Measurements from ENCODE around the gene TNP2. TPM values are rescaled to one million over a fixed set of nuclear protein-coding genes. Genes with fewer than 3 reads are reported as not detected.

TNP2 gene
- total and polyA plus RNA-seq, 2 of the 4 experiments (the other 2 are of a cell fraction), result not detected

DNA sequence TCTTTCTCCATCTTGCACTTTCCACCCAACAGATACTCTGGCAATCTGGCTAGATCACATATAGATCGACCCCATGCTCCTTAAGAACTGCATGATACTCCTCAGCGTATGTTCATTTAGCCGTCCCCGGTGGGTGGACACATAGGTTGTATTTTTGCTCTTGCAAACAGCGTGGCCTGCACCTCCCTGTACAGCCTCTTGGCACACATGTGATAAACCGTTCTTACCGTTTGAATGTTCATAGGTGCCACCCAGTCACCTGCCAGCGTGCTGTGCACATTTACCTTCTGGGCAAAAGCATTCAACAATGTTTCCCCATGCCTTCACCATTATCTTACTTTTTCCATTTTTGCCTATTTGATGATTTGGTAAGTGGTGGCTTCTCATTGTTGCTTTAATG is 6.2 kb downstream of the TNP2 start:
- Histone ChIP-seq H2BK15ac (ENCODE audit: low read depth, low read length) (no peak overlapping the region), H3K27ac (ENCODE audit: insufficient read depth, low read length) (no peak overlapping the region), H2BK120ac (ENCODE audit: low read depth, low read length) (no peak overlapping the region), H3K9me3 (ENCODE audit: control insufficient read depth, insufficient read depth, low read length) (no peaks in the 10 kb centered on the region), H2AK5ac (ENCODE audit: low read depth, low read length) (no peak overlapping the region), H3K79me1 (ENCODE audit: low read depth in 1 of 2, low read length in 2 of 2) (no peaks in the 10 kb centered on the region), H3K18ac (ENCODE audit: low read depth, low read length) (no peak overlapping the region), H3K4me3 (ENCODE audit: insufficient read depth, low read depth, low read length) (no peak overlapping the region), H3K56ac (ENCODE audit: extremely low read depth, insufficient read depth, low read length) (no peak overlapping the region), H4K8ac (ENCODE audit: low read depth in 2 of 2, low read length in 2 of 2) (no peak overlapping the region), H3K27me3 (ENCODE audit: control insufficient read depth, insufficient read depth, low read length) (peaks cover 14% of the 10 kb centered on the region), H4K91ac (ENCODE audit: insufficient read depth, low read depth, low read length) (no peak overlapping the region), H3K14ac (replicated peaks; ENCODE audit: low read depth, low read length) (no peak overlapping the region), H4K5ac (ENCODE audit: low read depth, low read length) (no peak overlapping the region), H2AK9ac (replicated peaks; ENCODE audit: low read depth, low read length, poor library complexity) (no peak overlapping the region), H2AFZ (replicated peaks; ENCODE audit: low read length, poor library complexity) (no peak overlapping the region), H3K9me1 (ENCODE audit: insufficient read depth, low read length) (no peaks in the 10 kb centered on the region), H3K23ac (ENCODE audit: low read depth, low read length) (no peak overlapping the region), H3K4ac (ENCODE audit: low read depth, low read length) (no peak overlapping the region), H3K9ac (ENCODE audit: low read depth, low read length) (no peak overlapping the region), H2BK5ac (ENCODE audit: low read depth, low read length, poor library complexity, severe bottlenecking) (no peak overlapping the region), H4K20me1 (ENCODE audit: insufficient read depth, low read length) (no peaks in the 10 kb centered on the region), H3K36me3 (ENCODE audit: control insufficient read depth, insufficient read depth, low read length) (no peaks in the 10 kb centered on the region), H3K4me2 (ENCODE audit: low read depth, low read length) (no peak overlapping the region), H3K4me1 (ENCODE audit: control insufficient read depth, insufficient read depth, low read length) (peaks cover 4% of the 10 kb centered on the region; the same call in 1 of the 2 replicates), H2BK20ac (ENCODE audit: low read depth, low read length) (no peak overlapping the region)
- in situ Hi-C loops (cut with MboI; ENCODE audit: low sequenced_read_pairs) (loop anchor here (5.0 kb wide), 1 partner anchor 44 kb away; no protein-coding TSS in a partner anchor), intact Hi-C loops (cut with micrococcal nuclease) (no loop called here), dilution Hi-C loops (cut with HindIII; ENCODE audit: low sequenced_read_pairs, unreplicated experiment) (no loop called here)
- DNase-seq (no peak), ATAC-seq (ENCODE audit: low read depth) (no peak)
- CTCF ChIA-PET, result no interaction called here
- POLR2A ChIA-PET (ENCODE audit: unreplicated experiment), result no interaction called here
- WGBS, 2 experiments (ENCODE audit: extremely low coverage in 2 of 2, insufficient read length in 1 of 2), result 82% methylated on average over 5 of the region's 8 CpGs; no CpG with 5 or more reads in 1 of the 2 experiments
- no peak for TF ChIP-seq RCOR1 (IDR thresholded peaks at IDR 0.05; ENCODE audit: insufficient replicate concordance, low read length)
- no peak for TF ChIP-seq ELK1 (IDR thresholded peaks at IDR 0.05; ENCODE audit: borderline replicate concordance, low read depth, low read length)
- TF ChIP-seq CEBPB (IDR thresholded peaks at IDR 0.05; ENCODE audit: low read depth, low read length), result no peak
- no peak for TF ChIP-seq RFX5 (IDR thresholded peaks at IDR 0.05; ENCODE audit: low read depth, low read length)
- TF ChIP-seq, protein P1, sequence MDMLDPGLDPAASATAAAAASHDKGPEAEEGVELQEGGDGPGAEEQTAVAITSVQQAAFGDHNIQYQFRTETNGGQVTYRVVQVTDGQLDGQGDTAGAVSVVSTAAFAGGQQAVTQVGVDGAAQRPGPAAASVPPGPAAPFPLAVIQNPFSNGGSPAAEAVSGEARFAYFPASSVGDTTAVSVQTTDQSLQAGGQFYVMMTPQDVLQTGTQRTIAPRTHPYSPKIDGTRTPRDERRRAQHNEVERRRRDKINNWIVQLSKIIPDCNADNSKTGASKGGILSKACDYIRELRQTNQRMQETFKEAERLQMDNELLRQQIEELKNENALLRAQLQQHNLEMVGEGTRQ (IDR thresholded peaks at IDR 0.05; ENCODE audit: low read depth, low read length), result no peak
- TF ChIP-seq POLR2A (IDR thresholded peaks at IDR 0.05; ENCODE audit: low read depth, low read length), result no peak
- no peak for TF ChIP-seq CHD1 (IDR thresholded peaks at IDR 0.05; ENCODE audit: low read depth, low read length)
- TF ChIP-seq MXI1 (IDR thresholded peaks at IDR 0.05; ENCODE audit: borderline replicate concordance, low read depth, low read length), result no peak
- TF ChIP-seq SMC3 (IDR thresholded peaks at IDR 0.05; ENCODE audit: low read depth, low read length), result no peak
- no peak for TF ChIP-seq BHLHE40 (IDR thresholded peaks at IDR 0.05; ENCODE audit: low read depth, low read length)
- no peak for TF ChIP-seq MAFK (IDR thresholded peaks at IDR 0.05; ENCODE audit: low read depth, low read length)
- TF ChIP-seq NFE2L2 (IDR thresholded peaks at IDR 0.05; ENCODE audit: low read depth, low read length), result no peak
- TF ChIP-seq, protein P2, sequence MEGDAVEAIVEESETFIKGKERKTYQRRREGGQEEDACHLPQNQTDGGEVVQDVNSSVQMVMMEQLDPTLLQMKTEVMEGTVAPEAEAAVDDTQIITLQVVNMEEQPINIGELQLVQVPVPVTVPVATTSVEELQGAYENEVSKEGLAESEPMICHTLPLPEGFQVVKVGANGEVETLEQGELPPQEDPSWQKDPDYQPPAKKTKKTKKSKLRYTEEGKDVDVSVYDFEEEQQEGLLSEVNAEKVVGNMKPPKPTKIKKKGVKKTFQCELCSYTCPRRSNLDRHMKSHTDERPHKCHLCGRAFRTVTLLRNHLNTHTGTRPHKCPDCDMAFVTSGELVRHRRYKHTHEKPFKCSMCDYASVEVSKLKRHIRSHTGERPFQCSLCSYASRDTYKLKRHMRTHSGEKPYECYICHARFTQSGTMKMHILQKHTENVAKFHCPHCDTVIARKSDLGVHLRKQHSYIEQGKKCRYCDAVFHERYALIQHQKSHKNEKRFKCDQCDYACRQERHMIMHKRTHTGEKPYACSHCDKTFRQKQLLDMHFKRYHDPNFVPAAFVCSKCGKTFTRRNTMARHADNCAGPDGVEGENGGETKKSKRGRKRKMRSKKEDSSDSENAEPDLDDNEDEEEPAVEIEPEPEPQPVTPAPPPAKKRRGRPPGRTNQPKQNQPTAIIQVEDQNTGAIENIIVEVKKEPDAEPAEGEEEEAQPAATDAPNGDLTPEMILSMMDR (conservative IDR thresholded peaks at IDR 0.05; ENCODE audit: low read depth, low read length), result no peak
- TF ChIP-seq RAD21 (IDR thresholded peaks at IDR 0.05; ENCODE audit: low read length), result no peak
- no TSS peak for BruUV-seq (replicated peaks)
